Calu3 (cell line): ENCODE data around the gene MMP26. TPM values are rescaled to one million over a fixed set of nuclear protein-coding genes. Genes with fewer than 3 reads are reported as not detected.

ENCODE experiments used
- BruUV-seq: library from RNA; stranded (reverse); fragments of 400-500 nt; replicated peaks from 2 replicates; lab custom pipeline; 2021; lab: Mats Ljungman, UMichigan
- CTCF ChIA-PET: fragments of 300-600 bp; sonication (Branson Sonifier 250); formaldehyde crosslinking; loops from one replicate; lab custom pipeline; 2022; ENCODE audit warnings: antibody characterized with exemption; lab: Charles Lee
- DNase-seq: peaks from one replicate; pipeline ENCODE4 v3.0.0; 2022
- H3K27ac Mint-ChIP-seq: one replicate; pipeline ENCODE4 v1.8.0; 2022; ENCODE audit warnings: mixed read lengths; ENCODE audit not compliant: unreplicated experiment
- H3K27me3 Mint-ChIP-seq: one replicate; pipeline ENCODE4 v1.8.0; 2022; ENCODE audit warnings: mixed read lengths; ENCODE audit not compliant: unreplicated experiment
- H3K36me3 Mint-ChIP-seq: one replicate; pipeline ENCODE4 v1.8.0; 2022; ENCODE audit warnings: mild to moderate bottlenecking, moderate library complexity, mixed read lengths; ENCODE audit not compliant: insufficient read depth, unreplicated experiment
- H3K4me1 Mint-ChIP-seq: one replicate; pipeline ENCODE4 v1.8.0; 2022; ENCODE audit warnings: mild to moderate bottlenecking, low read depth, mixed read lengths; ENCODE audit not compliant: unreplicated experiment
- H3K4me3 Mint-ChIP-seq: one replicate; pipeline ENCODE4 v1.8.0; 2022; ENCODE audit warnings: mild to moderate bottlenecking, low read depth, moderate library complexity, mixed read lengths; ENCODE audit not compliant: unreplicated experiment
- H3K9me3 Mint-ChIP-seq: one replicate; pipeline ENCODE4 v1.8.0; 2022; ENCODE audit warnings: low read depth, mixed read lengths; ENCODE audit not compliant: unreplicated experiment
- CTCF ChIP-seq: fragments of 200-600 bp; IDR thresholded peaks from one replicate; pipeline ENCODE4 v1.8.0; 2022; ENCODE audit warnings: antibody characterized with exemption; ENCODE audit not compliant: unreplicated experiment
- intact Hi-C: fragments of 100-400 bp; cut with micrococcal nuclease; formaldehyde crosslinking; loops from one replicate; pipeline ENCODE4 v1.10.0; 2022; ENCODE audit not compliant: unreplicated experiment
- total RNA-seq: library from RNA; stranded (reverse); gene quantifications from 2 replicates; pipeline ENCODE4 v1.2.3, GENCODE V29; 2022

The MMP26 gene
- total RNA-seq, 1 experiment from 2014 or later: not detected

DNA sequence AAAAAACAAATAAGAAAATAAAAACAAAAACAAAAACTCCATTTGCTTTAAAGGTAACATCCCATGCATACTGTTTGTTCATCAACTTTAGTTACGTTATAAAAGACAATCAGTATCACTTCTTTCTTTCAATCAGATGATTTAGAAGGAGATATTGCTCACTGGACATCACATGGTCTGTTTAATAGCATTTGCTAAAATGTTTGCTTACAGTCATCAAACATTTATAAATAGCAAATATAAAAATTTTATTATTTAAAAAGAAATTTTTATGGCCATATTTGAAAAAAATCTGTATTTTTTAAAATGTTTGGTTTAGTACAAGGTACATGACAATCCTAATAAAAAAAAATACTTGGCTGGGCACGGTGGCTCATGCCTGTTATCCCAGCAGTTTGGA is 22.6 kb downstream of the MMP26 start:
- no peak for TF ChIP-seq CTCF
- H3K9me3 Mint-ChIP-seq: peaks cover 3% of the 10 kb centered on the region
- no TSS peak for BruUV-seq
- no peak overlapping the region for H3K27ac Mint-ChIP-seq
- DNase-seq: no peak
- intact Hi-C loops: no loop called here
- H3K36me3 Mint-ChIP-seq: no peaks in the 10 kb centered on the region
- H3K4me1 Mint-ChIP-seq: no peaks in the 10 kb centered on the region
- H3K4me3 Mint-ChIP-seq: no peak overlapping the region
- no peaks in the 10 kb centered on the region for H3K27me3 Mint-ChIP-seq
- CTCF ChIA-PET: no interaction called here

DNA sequence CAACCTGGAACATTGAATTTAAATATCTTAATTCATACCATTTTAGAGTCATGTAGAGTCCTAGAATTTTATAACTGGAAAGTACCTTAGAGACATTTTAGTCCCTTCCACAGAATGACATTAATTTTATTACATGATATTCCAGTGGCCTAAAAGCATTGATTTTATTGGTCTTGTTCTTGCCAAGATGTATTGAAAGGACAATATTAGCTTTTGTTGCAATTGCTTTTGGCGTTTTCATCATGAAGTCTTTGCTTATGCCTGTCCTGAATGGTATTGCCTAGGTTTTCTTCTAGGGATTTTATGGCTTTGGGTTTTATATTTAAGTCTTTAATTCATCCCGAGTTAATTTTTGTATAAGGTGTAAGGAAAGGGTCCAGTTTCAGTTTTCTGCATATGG is 36.2 kb downstream of the MMP26 start:
- H3K27me3 Mint-ChIP-seq: no peaks in the 10 kb centered on the region
- H3K4me3 Mint-ChIP-seq: no peak overlapping the region
- H3K27ac Mint-ChIP-seq: no peak overlapping the region
- no peak for TF ChIP-seq CTCF
- CTCF ChIA-PET: no interaction called here
- H3K9me3 Mint-ChIP-seq: no peaks in the 10 kb centered on the region
- H3K36me3 Mint-ChIP-seq: no peaks in the 10 kb centered on the region
- no peak for DNase-seq
- no peaks in the 10 kb centered on the region for H3K4me1 Mint-ChIP-seq
- intact Hi-C loops: no loop called here
- no TSS peak for BruUV-seq

DNA sequence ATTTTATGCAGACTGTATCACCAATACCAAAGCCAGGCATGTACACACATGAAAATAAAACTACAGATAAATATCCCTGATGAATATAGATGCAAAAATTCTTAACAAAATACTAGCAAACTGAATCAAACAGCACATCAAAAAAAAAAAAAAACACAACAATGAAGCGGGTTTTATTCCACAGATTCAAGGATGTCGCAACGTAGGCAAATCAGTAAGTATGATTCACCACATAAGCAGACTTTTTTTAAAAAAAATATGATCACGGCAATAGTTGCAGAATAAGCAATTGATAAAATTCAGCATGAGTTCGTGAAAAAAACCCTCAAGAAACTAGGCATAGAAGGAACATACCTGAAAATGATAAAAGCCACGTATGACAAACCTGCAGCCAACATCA is 43.9 kb downstream of the MMP26 start:
- H3K4me1 Mint-ChIP-seq: no peaks in the 10 kb centered on the region

DNA sequence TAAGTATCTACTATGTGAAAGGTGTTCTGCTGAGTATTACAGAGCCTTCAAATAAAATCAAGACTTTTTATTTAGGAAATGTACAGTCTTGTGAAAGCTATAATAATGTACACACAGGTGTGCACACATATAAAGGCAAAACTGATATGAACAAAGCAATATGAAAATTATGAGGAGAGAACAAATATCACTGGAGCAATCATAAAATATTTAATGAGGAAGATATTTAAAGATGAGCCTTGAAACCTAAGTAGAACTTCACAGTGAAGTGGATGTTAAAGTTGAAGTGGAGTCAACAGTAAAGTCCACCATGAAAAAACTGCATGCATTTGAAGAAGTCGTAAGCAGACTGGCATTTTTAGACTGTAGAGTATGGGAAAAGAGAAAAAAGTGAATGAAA is 46.6 kb downstream of the MMP26 start:
- no peaks in the 10 kb centered on the region for H3K36me3 Mint-ChIP-seq
- no peaks in the 10 kb centered on the region for H3K9me3 Mint-ChIP-seq
- no peaks in the 10 kb centered on the region for H3K4me1 Mint-ChIP-seq
- H3K27me3 Mint-ChIP-seq: no peaks in the 10 kb centered on the region
- no peak overlapping the region for H3K27ac Mint-ChIP-seq
- DNase-seq: no peak
- no peak overlapping the region for H3K4me3 Mint-ChIP-seq
- CTCF ChIA-PET: no interaction called here
- BruUV-seq: no TSS peak
- TF ChIP-seq CTCF: no peak
- intact Hi-C loops: no loop called here

More for the DNA sequence above, 43.9 kb downstream of the MMP26 start:
- TF ChIP-seq CTCF: no peak
- DNase-seq: no peak
- Mint-ChIP-seq H3K9me3 (no peaks in the 10 kb centered on the region), H3K27ac (no peak overlapping the region), H3K36me3 (no peaks in the 10 kb centered on the region), H3K4me3 (no peak overlapping the region), H3K27me3 (no peaks in the 10 kb centered on the region)
- no TSS peak for BruUV-seq
- intact Hi-C loops: no loop called here
- CTCF ChIA-PET: no interaction called here

Other genes with a start within 250 kb of the MMP26 start
- gene OR52K1, start 222.1 kb upstream of the MMP26 start, total RNA-seq: not detected in 2 replicates
- gene OR52M1, start 159.6 kb upstream of the MMP26 start, total RNA-seq: not detected in 2 replicates
- not detected in 2 replicates for gene OR52I2, start 123.0 kb upstream of the MMP26 start, total RNA-seq
- not detected in 2 replicates for gene OR52I1, start 110.7 kb upstream of the MMP26 start, total RNA-seq
- gene TRIM68, start 96.6 kb upstream of the MMP26 start, total RNA-seq: 12.7 and 14.5 TPM in 2 replicates
- gene OR51D1, start 67.3 kb upstream of the MMP26 start, total RNA-seq: not detected in 2 replicates
- gene OR51E1, start 60.8 kb upstream of the MMP26 start, total RNA-seq: not detected in 2 replicates
- not detected in 2 replicates for gene OR51E2, start 6.9 kb upstream of the MMP26 start, total RNA-seq
- not detected in 2 replicates for gene OR51F1, start 65.2 kb downstream of the MMP26 start, total RNA-seq
- not detected in 2 replicates for gene OR52R1, start 99.6 kb downstream of the MMP26 start, total RNA-seq
- gene OR51F2, start 116.5 kb downstream of the MMP26 start, total RNA-seq: not detected in 2 replicates
- gene OR51S1, start 144.4 kb downstream of the MMP26 start, total RNA-seq: not detected in 2 replicates
- not detected in 2 replicates for gene OR51T1, start 177.1 kb downstream of the MMP26 start, total RNA-seq
- gene OR51A7, start 199.0 kb downstream of the MMP26 start, total RNA-seq: not detected in 2 replicates
- gene OR51G2, start 214.6 kb downstream of the MMP26 start, total RNA-seq: not detected in 2 replicates
- gene OR51G1, start 219.6 kb downstream of the MMP26 start, total RNA-seq: not detected in 2 replicates
- gene OR51A4, start 242.8 kb downstream of the MMP26 start, total RNA-seq: not detected in 2 replicates